K562 (cell line): ENCODE measurements around the gene RBPJL. TPM values are rescaled to one million over a fixed set of nuclear protein-coding genes. Genes with fewer than 3 reads are reported as not detected.

Source experiments
- ATF7 ChIP-seq: fragments of 450-650 bp; IDR thresholded peaks from 2 replicates; pipeline ENCODE4 v1.7.1; 2014; ENCODE audit warnings: mild to moderate bottlenecking, moderate library complexity
- BCL6 ChIP-seq: fragments of 250-450 bp; sonication (Bioruptor Pico); IDR thresholded peaks from 2 replicates; pipeline ENCODE4 v1.4.0; 2020
- BCLAF1 ChIP-seq, 2 experiments: fragments of 450-650 bp in 1 of 2; IDR thresholded peaks; 2 replicates each; pipeline ENCODE4 v1.6.1; 2011 to 2017; ENCODE audit warnings: low read depth in 2 of 2, antibody characterized with exemption in 1 of 2, borderline replicate concordance in 1 of 2, low read length in 1 of 2, mild to moderate bottlenecking in 1 of 2, mixed read lengths in 1 of 2; ENCODE audit not compliant: control insufficient read depth in 1 of 2
- CEBPG ChIP-seq, 3 experiments: fragments of 200-800 bp in 1 of 3; sonication (Bioruptor generic) in 1 of 3; sonication (generic) in 1 of 3; formaldehyde crosslinking in 1 of 3; IDR thresholded peaks in 2 of 3; conservative IDR thresholded peaks in 1 of 3; 2 replicates each; pipeline versions ENCODE4 v1.6.1 to v1.8.0; 2016 to 2022; ENCODE audit warnings: missing compliant biosample characterization in 2 of 3, missing genetic modification characterization in 2 of 3, mild to moderate bottlenecking in 1 of 3, missing genetic modification reagents in 1 of 3
- CREB3L1 ChIP-seq: fragments of 450-650 bp; IDR thresholded peaks from 2 replicates; pipeline ENCODE4 v1.6.1; 2014; ENCODE audit warnings: low read depth, mild to moderate bottlenecking, moderate library complexity, borderline replicate concordance
- EZH2 ChIP-seq: IDR thresholded peaks from 2 replicates; pipeline ENCODE4 v1.6.1; 2012; ENCODE audit warnings: low read depth, mild to moderate bottlenecking, inconsistent platforms, low read length, borderline replicate concordance
- FOXA3 ChIP-seq, 2 experiments: fragments of 450-650 bp in 1 of 2; sonication (generic) in 1 of 2; formaldehyde crosslinking; IDR thresholded peaks in 1 of 2; conservative IDR thresholded peaks in 1 of 2; 2 replicates each; pipeline versions ENCODE4 v1.4.0 to v1.8.0; 2020 to 2022; ENCODE audit warnings: mild to moderate bottlenecking in 2 of 2, missing genetic modification reagents in 1 of 2
- HDAC2 ChIP-seq: fragments of 450-650 bp; IDR thresholded peaks from 2 replicates; pipeline ENCODE4 v1.6.1; 2016; ENCODE audit warnings: mild to moderate bottlenecking
- HNRNPL ChIP-seq: fragments of 200-400 bp; formaldehyde crosslinking; IDR thresholded peaks from 2 replicates; pipeline ENCODE4 v1.6.1; 2017; ENCODE audit warnings: low read depth, mild to moderate bottlenecking, low read length
- MXI1 ChIP-seq: IDR thresholded peaks from 2 replicates; pipeline ENCODE4 v1.6.1; 2011; ENCODE audit warnings: low read depth, mild to moderate bottlenecking, improper control_type of control experiment, low read length
- NCOR1 ChIP-seq: fragments of 450-650 bp; IDR thresholded peaks from 2 replicates; pipeline ENCODE4 v1.6.1; 2016; ENCODE audit warnings: mild to moderate bottlenecking, moderate library complexity
- NRF1 ChIP-seq, 2 experiments: fragments of 450-650 bp; IDR thresholded peaks in 1 of 2; conservative IDR thresholded peaks in 1 of 2; 2 replicates each; pipeline ENCODE4 v1.6.1; 2014; ENCODE audit warnings: mild to moderate bottlenecking in 2 of 2
- POLR2A ChIP-seq: fragments of 450-650 bp; conservative IDR thresholded peaks from 2 replicates; pipeline ENCODE4 v1.6.1; 2016
- POU5F1 ChIP-seq: fragments of 150-350 bp; IDR thresholded peaks from 2 replicates; pipeline ENCODE4 v1.6.1; 2014; ENCODE audit warnings: borderline replicate concordance, low read length, low read depth, mild to moderate bottlenecking; ENCODE audit not compliant: partially characterized antibody
- RFX7 ChIP-seq: fragments of 250-450 bp; sonication (Bioruptor Pico); IDR thresholded peaks from 2 replicates; pipeline ENCODE4 v1.5.1; 2021; ENCODE audit warnings: mild to moderate bottlenecking
- SMAD2 ChIP-seq: fragments of 150-350 bp; IDR thresholded peaks from 2 replicates; pipeline ENCODE4 v1.6.1; 2014; ENCODE audit warnings: low read depth, mild to moderate bottlenecking, low read length
- SREBF1 ChIP-seq: fragments of 150-350 bp; IDR thresholded peaks from 2 replicates; pipeline ENCODE4 v1.6.1; 2014; ENCODE audit warnings: antibody characterized with exemption, low read depth, low read length, borderline replicate concordance
- ZFP91 ChIP-seq: sonication (generic); formaldehyde crosslinking; IDR thresholded peaks from 2 replicates; pipeline ENCODE4 v1.8.0; 2022; ENCODE audit warnings: mild to moderate bottlenecking, missing genetic modification reagents
- ZNF23 ChIP-seq: fragments of 250-450 bp; sonication (Bioruptor Pico); IDR thresholded peaks from 2 replicates; pipeline ENCODE4 v1.4.0; 2020; ENCODE audit warnings: mild to moderate bottlenecking
- polyA plus RNA-seq, 8 experiments: library from polyadenylated mRNA; depleted of rRNA in 4 of 8; stranded (reverse) in 5 of 8; unstranded in 3 of 8; fragments of >200 nt; fragmentation: Nextera tagmentation in 2 of 8; fragmentation: Illumina TruSeq in 1 of 8; extraction: Ambion mirVana in 2 of 8; extraction: Trizol in 1 of 8; gene quantifications; 2 replicates each; pipeline versions ENCODE4 v1.2.1 to v1.2.3, GENCODE V29; 2011 to 2014; ENCODE audit warnings: inconsistent platforms in 1 of 8, missing spikeins in 1 of 8
- total RNA-seq, 7 experiments: library from RNA; depleted of rRNA in 6 of 7; stranded (reverse); fragments of >200 nt in 6 of 7; fragmentation: Illumina TruSeq in 2 of 7; extraction: Trizol in 2 of 7; gene quantifications; 2 replicates each; pipeline versions ENCODE4 v1.2.1 to v1.2.3, GENCODE V29; 2011 to 2021; ENCODE audit warnings: low replicate concordance in 1 of 7

RBPJL gene
- total and polyA plus RNA-seq, 9 of the 15 experiments (the other 6 are each of a cell fraction or from before 2014, with no cell fraction given) = not detected

GRCh38 chr20:45362804-45363610 lies 56.4 kb downstream of the RBPJL start, which contains the start of gene SYS1 (continued):
- no peak for TF ChIP-seq HNRNPL
- TF ChIP-seq HDAC2 = peak; percentile 68; the same call in 1 of the 2 replicates
- 0 out of 2 replicates have a peak, but pooled peaks have one; percentile 27 for TF ChIP-seq ZFP91 (CRISPR knock-in tag)
- TF ChIP-seq BCL6 (CRISPR knock-in tag) = no peak
- peak; percentile 94 for TF ChIP-seq POLR2A
- no peak for TF ChIP-seq POU5F1
- no peak for TF ChIP-seq CEBPG (CRISPR knock-in tag; IDR thresholded peaks at IDR 0.05)
- TF ChIP-seq CEBPG (tag; conservative IDR thresholded peaks at IDR 0.05 in 1 of 2, IDR thresholded peaks at IDR 0.05 in 1 of 2) = no peak
- TF ChIP-seq CREB3L1 = peak; percentile 97
- TF ChIP-seq FOXA3 (CRISPR knock-in tag; conservative IDR thresholded peaks at IDR 0.05 in 1 of 2, IDR thresholded peaks at IDR 0.05 in 1 of 2) = no peak
- no peak for TF ChIP-seq RFX7 (CRISPR knock-in tag)
- TF ChIP-seq ATF7 = peak; percentile 99
- TF ChIP-seq SMAD2 = no peak
- no peak for TF ChIP-seq NCOR1
- no peak for TF ChIP-seq EZH2
- peak; percentile 43; the same call in 1 of the 2 replicates for TF ChIP-seq SREBF1
- peak; percentile 100 for TF ChIP-seq NRF1 (conservative IDR thresholded peaks at IDR 0.05 in 1 of 2, IDR thresholded peaks at IDR 0.05 in 1 of 2)
- no peak for TF ChIP-seq ZNF23 (CRISPR knock-in tag)
- peak; percentile 96 for TF ChIP-seq MXI1
- peak in 1 of 2 experiments; percentile 87; a peak in 2 of 4 replicates for TF ChIP-seq BCLAF1 (IDR thresholded peaks at IDR 0.05; ENCODE audit: borderline replicate concordance in 1 of 2, control insufficient read depth in 1 of 2, low read depth in 2 of 2, low read length in 1 of 2)
